ENCODE data around the gene ASIC4.

Gene ASIC4

DNA sequence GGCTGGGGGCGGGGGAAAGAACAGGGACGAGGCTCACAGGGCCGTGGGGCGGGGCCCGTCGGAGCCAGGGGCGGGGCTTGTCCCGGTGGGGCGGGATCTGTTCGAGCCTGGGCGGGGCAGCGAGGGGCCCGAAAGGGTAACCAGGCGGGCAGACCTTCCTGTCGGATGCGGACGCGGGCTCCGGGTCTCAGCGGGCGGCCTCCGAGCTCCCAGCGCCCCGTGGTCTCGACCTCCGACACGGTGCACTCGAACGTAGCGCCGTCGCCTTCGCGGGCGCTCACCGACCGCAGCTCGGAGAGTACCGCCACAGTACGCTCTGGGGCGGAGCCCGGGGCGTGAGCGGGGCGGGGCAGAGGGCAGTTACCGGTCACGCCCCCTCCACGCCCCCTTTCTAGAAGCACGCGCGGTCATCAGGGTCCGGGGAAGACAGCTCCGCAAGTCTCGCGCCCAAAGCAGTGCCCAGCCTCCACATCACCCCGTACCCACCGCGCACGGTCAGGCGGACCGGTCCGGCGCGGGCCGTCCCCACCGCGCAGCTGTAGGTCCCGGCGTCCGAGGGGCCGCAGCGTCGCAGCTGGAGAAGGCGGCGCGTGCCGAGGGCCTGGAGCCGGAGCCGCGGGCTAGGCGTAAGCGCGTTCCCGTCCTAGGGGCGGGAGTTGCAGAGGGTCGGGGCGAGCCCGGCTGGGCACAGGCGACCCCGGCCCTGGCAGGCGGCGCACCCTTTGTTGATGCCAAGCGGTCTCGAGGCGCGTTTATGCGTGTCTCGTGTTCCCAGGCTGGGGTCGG lies 38.3 kb downstream of the ASIC4 start:
- DNase-seq (ENCODE audit: low spot score): peak; percentile 97

DNA sequence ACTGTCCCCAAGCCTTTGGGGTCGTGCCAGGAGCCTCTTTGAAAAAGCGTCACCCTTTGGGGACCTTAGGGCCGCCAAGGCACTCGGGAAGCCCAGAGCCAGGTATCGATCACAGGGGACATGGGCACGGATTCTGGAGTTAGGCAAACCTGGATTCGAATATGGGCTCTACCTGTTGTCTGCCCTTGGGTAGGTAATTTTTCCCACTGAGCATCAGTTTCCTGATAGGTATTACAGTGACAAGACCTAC lies 38.8 kb downstream of the ASIC4 start:
- no peak for DNase-seq (ENCODE audit: low spot score)

DNA sequence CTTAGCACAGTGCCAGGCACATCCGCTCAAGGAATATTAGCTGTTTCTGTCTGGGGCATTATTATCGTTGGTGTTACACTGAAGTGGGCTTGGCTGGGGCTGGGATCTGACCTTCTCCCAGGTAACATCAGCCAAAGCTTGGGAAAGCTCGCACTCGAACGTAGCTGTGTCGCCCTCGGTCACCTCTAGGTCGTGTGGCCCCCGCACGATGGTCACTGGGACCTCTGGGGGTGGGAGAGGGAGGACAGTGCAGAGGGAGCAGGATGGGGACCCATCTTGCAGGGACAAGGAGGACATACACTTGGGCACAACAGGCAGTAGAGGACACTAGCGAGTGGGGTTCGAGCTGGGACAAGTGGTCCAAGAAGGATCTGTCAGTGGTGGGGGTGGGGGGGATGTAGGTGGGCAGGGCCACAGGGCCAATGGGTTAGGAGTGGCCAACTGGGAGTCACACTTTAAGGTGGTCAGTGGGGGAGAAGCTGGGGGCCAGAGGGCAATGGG lies 39.2 kb downstream of the ASIC4 start:
- DNase-seq (ENCODE audit: low spot score): no peak

DNA sequence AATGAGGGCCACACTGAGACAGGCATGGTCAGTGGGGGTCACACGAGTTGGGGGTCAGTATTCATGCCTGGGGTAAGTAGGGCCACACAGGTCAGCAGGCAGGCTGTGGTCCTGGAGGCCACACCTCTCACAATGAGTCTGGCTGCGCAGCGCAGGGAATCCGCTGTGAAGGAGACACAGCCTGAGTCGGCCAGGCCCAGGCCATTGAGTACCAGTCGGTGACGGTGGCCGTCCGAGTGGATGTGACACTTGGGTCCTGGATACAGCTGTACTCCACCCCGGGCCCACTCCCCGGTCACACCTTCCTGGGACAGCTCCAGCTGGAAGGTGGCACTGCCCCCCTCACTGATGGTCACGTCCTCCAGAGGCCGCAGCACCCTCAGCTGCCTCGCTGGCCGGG lies 40.1 kb downstream of the ASIC4 start:
- no peak for DNase-seq (ENCODE audit: low spot score)

DNA sequence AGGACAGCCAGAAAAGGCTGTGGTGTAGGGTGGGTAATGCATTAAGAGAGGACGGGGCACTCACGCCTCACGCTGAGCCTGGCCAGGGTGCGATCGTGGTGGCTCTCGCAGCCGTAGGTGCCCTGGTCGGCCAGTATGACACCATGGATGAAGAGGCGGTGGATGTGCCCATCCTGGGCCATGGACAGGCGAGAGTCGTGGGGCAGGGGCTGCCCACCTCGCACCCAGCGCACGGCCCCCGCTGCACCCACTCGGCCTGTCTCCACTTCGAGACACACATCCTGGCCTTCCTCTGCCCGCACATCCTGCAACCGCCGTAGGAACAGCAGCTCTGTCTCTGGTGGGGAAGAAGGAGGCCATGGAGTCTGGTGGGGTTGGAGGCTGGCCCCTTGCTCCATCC lies 41.7 kb downstream of the ASIC4 start:
- no peak for DNase-seq (ENCODE audit: low spot score)

DNA sequence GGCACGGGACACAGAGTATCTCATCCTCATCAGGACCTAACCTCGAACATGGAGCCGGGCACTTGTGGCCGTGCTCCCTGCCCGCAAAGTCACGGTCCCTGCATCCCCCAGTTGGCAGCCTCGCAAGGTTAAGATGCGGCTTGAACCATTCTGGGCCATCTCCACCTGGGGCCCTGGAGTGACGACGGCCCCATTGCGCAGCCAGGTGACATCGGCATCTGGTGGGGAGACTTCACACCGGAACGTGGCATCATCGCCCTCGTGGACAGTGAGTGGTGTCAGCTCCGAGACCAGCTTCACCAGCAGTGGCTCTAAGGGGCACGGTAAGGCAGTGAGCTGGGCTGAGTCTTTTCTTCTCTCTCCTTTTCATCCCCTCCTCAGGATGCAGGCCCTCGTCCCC lies 42.1 kb downstream of the ASIC4 start:
- no peak for DNase-seq (ENCODE audit: low spot score)

DNA sequence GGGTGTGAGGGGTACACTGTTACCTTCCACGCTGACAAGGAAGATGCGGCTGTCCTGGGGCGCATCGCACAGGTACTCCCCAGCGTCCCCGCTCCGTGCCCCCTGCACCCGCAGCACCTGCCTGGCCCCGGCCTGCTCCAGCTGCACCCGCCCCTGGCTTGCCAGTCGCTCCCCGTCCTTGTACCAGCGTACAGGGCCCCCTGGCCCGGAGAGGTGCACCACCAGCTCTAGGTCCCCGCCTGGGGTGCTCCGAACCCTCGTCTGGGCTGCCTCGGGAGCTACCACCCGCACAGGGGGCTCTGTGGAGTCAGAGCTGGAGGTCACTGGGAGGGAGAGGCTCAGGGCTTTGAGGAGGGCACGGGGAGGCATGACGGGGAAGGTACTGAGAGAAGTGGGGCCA lies 43.0 kb downstream of the ASIC4 start:
- DNase-seq (ENCODE audit: low spot score): no peak

DNA sequence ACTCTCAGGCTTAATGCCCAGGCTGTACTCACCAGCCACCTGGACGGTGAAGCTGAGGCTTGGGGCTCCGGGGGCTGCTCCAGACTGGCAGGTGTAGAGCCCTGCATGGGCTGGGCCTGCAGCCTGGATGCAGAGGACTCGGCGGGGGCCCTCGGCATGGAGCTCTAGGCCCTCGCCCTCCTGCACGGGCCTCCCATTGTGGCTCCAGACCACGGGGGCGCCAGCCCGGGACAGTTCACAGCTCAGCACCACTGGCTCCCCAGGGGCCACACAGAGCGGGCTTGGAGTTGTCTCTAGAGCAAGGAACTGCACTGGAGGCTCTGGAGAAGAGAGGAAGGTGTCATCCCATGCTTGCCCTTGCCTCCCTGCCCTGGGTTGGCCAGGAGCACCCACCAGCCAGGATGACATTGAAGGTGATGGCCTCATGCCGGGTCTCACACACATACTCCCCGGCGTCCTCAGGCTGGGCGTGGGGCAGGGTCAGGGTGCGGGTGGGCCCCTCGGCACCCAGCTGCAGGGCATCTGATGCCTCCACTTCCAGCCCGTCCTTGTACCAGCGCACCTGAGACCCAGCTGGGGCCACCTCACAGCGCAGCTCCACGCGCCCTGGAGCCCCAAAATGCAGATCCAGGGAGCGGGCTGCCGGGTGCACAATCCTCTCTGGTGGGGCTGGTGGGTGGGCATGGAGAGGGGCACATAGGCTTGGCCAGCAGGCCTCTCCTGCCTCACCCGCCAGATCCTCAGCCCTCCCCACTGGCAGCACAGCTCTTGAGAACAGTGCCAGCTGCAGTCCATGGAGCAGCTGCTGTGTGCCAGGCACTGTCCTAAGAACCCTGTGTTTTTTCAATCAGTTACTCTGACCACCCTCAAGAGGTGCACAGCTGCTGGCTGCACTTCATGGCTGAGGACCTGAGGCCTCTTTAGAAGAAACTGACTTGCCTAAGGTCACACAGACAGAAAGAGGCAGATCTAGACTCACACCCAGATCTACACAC lies 43.8 kb downstream of the ASIC4 start:
- no peak for DNase-seq (ENCODE audit: low spot score)

DNA sequence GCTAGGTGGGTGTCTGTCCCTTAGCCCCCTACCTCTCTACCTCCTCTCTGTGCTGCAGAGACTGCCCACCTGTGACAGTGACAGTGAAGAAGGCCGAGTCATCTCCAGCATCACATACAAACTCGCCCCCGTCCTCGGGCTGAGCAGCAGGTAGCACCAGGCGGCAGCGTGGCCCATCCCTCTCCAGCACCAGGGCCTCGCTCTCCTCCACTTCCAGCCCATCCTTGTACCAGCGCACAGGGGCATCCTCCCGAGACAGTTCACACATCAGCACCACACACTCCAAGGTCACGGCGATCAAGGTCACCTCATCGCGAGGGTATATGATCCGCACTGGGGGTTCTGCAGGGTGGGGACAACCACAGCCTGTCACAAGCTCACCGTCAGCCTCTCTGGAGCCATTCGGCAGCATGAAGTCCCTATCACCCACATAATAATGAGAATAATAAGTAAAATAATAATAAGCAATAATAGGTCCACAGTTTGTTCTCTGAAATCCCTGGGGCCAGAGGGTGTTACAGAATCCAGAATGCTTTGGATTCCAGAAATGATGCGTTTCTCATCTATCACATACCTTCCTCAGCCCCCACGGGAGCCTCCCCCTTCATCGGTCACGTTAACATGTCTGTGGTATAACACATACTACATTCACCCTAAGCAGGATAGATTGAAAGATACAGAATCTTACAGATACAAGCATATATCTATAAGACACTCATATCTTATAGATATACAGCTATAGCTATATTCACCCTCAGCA lies 45.1 kb downstream of the ASIC4 start:
- DNase-seq (ENCODE audit: low spot score): no peak

DNA sequence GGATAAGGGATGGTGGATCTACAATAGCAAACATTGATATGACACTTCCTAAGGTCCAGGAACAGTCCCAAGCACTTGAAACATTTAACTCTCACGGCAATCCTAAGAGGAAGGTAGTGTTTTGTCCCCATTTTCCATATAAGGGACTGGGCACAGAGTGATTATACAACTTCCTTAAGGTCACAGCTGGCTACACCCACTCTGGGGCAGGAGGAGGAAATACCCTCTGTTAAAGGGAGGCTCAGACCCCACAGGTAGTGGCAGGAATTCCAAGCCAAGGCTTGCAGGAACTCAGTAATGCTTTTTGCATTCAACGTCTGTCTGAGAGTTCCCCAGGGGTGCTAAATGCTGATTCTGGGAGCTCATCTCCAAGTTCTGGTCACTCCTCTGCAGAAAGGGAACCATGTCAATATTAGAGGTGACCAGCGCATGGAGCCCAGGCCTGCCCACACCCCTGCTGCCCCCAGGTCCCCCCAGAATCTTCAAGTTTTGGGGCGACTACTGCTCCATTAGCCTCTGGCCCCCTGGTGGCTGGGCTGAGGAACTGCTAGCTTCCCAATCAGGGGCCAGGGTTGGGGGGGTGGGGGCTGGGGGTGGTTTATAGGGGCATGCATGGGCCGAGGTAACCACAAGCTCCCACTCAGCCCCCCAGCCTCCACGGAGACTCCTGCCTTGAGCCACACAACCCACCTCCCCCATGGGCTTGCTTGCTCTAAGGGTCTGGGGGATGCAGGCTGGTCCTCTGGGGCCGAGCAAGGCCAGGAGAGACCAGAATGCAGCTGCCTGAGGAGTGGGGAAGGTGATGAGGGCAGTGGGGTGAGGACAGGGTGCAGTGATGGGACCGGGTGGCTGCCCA lies 46.0 kb downstream of the ASIC4 start:
- peak; percentile 62 for DNase-seq (ENCODE audit: low spot score)

DNA sequence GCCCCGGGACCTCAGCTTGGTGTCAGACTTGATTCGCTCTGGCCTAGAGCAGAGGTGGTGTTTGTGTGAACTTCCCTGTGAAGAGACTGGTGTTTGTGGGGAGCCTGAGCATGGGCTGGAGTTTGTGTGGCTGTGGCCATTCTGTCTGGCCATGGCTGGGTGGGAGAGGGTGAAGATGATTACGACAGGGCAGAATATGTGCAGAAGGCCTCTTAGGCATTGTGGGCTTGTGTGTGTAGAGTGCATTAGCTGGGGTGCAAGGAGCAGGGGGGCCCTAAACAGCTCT lies 46.6 kb downstream of the ASIC4 start:
- DNase-seq (ENCODE audit: low spot score): no peak

DNA sequence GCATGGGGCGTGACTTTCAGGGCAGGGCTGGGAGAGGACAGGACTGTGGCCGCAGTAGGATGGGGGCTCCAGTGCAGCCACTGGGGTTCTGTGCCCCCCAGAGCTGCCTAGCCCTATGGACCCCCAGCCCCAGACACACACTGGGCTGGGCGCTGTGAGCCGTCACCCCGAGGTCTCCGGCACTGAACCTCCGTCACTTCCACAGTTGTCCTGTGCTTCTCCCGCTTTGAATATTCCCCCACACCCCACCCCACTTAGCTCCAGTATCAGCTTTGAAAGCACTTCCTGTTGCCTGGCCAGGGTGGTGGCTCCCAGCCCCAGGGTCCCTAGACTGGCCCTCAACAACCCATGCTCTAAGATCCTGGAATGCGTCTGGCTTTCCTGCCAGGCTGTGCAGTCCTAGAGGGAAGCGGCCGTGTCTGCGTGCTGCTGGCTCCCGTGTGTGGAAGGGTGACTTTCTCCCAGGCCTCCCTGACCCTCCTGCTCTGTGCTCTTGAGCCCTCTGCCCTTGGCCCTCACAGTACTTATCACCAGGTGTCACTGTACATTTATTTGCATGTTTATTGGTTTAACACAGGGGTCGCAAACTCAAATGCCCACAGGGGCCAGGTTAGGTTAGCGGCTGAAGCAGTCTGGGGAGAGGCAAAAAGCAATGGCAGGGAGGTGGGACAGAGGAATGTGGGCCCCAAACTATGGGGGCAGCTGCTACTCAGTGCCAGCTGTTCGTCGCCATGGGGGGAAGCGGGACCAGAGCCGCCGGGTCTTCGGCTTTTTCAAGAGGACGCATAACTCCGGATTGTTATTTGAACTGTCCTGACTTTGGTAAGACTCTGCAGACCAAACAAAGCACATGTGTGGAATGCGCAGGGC lies 47.1 kb downstream of the ASIC4 start:
- no peak for DNase-seq (ENCODE audit: low spot score)

DNA sequence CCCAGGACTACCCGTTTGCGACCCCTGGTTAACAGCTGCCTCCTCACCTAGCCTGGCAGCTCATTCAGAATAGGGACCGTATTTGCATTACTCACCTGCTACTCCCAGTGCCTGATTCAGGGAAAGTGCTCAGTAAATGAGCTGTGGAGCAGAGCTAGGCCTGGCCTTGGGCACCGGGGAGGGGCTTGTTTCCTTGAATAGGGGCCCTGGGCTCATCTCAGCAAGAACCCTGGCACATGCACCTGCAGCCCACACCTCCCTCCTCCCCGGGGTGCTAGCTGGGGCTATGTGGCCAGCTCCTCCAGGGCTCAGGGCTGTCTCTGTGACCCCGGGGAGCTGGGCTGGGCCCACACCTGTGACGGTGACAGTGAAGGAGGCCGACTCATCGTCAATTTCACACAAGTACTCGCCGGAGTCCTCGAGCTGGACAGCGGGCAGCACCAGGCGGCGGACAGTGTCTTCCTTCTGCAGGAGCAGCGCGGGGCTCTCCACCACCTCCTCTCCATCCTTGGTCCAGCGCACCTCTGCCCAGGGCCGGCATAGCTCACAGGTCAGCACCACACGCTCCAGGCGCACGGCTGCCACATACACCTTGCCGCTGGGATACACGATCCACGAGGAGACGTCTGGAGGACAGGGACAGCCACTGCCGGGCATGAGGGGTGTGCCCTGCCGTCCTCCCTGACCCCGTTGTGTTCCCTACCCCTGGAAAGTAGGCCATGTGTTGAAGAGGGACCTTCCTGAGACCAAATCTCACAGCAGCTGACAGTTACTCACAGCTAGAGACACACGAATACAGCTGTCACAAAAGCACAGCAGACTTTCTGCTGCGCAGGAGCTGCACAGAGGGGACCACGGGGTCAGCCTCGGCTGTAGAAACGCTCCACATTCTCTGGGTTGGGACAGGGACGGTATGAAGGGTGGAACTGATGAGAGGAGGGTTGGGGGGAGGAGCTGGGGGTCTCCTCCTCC lies 48.1 kb downstream of the ASIC4 start:
- no peak for DNase-seq (ENCODE audit: low spot score)

DNA sequence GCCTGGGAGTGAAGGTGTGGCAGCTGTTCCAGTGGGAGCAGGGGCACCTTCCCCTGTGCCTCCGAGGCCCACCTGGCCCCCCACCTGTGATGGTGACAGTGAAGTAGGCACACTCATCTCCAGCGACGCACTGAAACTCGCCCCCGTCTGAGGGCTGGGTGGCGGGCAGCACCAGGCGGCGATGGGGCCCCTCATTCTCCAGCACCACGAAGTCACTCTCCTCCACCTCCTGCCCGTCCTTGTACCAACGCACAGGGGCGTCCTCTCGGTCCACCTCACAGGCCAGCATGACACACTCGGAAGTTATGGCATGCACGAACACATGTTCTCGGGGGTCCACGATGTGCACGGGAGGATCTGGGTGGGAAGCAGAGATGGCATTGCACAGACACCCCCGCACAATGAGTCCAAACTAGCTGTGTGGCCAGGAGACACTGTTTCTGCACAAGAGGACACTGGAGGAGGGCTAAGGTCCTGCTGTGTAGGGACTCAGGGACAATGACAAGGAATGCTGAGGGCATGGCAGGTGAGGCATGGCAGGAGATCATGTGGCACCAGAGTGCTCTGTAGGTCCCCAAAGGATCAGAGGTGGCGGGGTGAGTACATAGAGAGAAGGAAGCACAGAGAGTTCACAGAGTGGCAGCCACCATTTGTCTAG lies 49.1 kb downstream of the ASIC4 start:
- no peak for DNase-seq (ENCODE audit: low spot score)

DNA sequence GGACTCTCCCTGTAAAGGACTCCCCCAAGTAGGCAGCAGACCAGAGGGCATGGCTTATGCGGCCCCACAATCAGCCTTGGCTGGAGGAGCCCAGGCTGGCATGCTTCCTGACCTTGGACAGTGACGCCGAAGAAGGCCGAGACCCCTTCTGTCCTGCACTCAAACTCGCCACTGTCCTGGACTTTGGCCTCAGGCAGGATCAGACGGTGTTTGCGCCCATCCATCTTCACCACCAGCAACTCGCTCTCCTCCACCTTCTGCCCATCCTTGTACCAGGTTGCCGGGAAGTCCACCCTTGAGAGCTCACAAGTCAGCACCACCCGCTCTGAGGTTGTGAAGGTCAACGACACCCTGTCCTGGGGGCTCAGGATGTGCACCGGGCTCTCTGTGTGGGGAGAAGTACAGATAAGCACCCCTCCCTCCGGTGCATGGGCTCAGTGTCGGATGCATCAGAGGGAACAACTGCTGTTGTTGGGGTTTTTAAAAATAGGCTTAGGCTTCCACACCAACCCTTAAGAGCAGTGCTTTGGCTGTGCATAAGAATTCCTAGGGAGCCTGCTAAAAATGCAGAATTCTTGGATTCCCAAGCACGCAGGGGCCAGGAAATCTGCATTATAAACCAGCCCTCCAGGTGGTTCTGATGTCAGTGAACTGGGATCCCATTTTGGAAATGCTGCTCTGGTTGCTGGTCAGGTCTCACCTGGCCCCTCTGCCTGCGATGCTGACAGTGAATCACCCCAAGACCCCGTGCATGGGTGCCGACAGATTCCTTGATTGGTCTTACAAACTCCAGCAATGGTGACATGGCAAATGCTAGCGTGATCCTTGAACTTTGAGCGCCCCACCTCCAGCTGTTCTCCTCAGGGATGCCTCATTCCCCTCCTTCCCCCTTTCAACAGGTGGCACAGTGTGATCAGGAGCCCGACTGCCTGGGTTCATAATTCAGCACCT lies 51.1 kb downstream of the ASIC4 start:
- DNase-seq (ENCODE audit: low spot score): no peak

DNA sequence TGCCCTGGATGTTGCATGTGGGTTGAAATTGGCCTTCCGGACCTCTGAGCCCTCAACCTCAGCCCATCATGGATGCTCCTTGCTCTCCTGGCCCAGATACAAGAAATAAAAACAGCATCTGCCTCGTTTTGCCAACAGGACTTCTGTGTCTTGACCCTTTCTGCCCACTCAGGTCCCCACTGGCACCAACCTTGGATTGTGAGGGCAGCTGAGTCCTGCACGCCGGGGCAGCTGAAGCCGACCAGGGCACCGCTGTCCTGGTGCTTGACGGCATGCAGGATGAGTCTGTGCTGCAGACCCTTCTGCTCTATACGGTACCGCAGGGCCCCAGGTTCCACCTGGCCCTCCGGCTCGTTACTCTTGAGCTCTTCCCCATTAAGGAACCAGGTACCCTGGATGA lies 52.4 kb downstream of the ASIC4 start:
- DNase-seq (ENCODE audit: low spot score): no peak

DNA sequence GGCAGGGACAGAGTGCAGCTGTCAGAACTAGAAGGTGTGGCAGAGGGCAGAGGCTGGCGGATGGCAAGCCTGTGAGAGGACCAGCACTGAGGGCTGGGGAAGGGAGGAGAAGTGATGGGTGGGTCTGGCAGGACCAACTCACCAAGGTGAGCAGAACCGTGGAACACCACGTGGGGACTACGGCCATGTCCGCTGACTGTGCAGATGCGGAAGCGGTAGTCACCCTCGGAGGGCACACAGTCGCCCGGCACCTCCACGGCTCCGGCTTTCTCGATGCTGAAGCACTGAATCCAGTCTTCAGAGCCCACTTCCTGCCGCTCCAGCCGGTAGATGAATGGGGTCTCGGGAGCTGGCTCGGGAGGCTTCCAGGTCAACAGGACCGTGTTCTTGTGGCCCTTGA lies 52.8 kb downstream of the ASIC4 start:
- no peak for DNase-seq (ENCODE audit: low spot score)

DNA sequence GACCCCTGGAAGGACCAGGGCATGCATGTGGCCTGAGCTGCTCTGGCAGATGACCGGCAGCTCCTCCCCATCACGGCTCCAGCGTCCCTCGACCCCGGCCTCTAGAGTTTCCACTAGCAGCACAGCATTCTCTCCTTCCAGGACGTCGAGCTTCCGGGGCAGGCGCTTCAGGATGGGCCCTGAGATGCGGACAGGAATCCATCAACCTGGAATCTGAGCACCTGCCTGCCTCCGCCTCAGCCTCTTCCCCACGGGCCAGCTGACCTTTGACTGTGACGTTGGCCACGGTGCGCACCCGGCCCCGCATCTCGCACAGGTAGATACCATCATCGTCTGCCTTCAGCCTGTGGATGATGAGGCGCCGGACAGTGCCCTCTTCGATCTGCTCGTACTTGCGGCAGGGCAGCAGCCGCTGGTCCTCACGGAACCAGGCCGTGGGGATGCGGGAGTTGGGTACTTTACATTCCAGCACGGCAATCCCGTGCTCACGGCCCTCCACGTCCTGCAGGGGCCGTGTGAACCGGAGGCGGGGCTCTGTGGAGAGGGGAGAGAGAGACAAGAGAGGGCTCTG lies 53.6 kb downstream of the ASIC4 start:
- no peak for DNase-seq (ENCODE audit: low spot score)

Measured in AG08396 (cell line).